ENCODE results near the gene RIPPLY1.
A peak's percentile ranks its signal among the peaks of the same experiment; 100 is the strongest.
"Not testable (repeated sequence)": the region's sequence is repeated elsewhere in the genome, so short reads cannot be mapped to it uniquely, and the experiment has no call there.

RIPPLY1 gene

DNA sequence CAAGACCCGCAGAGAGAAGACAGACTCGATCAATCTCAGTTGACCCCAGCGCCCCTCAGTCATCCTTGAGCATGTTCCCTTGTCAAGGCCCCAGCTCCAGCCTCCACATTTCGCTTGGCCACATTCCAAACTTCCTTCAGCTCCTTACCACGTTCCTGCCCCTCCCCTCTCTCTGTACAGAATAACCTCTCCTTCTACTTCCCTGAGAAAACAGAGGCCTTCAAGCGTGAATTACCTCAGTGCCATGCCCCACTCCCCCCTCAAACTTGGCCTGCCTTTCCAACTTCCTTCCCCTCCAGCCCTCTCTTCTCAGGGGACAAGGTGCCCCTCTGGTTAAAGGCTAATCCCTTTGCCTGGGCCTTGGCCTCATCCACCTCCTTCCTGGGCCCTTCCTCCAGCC lies 3.2 kb upstream of the RIPPLY1 start:
- DNase-seq = no peak

DNA sequence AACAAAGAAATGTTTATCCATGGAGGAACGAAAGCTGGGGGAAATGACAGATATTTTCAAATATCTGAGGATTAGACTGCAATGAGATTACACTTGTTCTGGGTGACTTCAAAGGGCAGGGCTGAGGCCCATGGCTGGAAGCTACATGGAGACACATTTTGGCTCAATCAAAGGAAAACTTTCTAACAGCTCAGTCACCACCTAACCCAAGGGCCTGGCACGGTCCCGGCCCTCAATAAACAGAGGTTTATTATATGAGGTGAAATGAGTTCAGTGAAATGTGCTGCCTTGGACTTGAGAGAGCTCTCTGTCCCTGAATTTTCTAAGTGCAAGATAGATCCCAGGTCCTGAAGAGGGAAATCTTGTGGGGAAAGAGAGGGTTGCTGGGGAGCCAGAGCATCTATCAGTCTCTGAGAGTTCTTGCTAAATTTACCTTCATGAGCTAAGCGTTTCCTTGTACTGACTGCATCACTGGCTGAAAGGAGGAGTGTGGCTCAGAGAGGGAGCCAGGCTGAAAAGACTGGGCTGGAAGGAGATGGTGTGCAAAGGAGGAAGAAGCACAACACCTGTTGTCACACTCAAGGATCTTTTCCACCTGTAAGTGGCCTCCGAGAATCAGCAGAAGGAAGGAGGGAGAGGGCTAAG lies 2.0 kb upstream of the RIPPLY1 start:
- no peak for DNase-seq

DNA sequence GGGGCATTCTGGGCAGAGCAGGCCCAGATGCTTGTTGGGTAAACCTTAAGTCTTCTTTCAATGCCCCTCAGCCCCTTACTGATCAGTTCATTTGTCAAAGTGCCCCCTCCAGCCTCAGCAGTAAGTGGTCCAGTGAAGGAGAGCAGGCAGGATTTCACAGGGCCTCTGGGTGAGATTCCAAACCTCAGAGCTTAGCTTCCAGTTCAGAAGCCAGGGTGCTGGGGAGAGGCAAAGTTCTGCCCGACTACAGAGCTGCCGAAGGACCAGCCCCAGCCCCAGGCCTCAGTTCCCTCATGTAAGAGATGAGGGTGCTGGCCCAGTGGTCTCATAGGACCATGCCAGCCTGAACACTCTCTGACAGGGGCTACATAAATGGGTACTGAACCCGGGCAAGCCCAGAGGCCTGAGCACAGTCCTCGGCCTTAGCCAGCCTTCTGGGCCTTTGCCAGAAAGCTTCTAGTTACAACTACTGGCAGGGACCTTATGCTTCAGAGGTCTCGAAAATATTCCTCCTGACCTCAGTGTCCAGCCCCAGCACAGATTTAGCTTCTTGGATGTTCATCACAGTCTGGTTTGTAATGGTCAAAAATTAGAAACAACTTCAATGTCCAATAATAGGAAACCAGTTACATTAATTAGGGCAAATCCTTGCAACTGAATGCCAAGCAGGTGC lies 851 bp upstream of the RIPPLY1 start:
- no peak for DNase-seq

DNA sequence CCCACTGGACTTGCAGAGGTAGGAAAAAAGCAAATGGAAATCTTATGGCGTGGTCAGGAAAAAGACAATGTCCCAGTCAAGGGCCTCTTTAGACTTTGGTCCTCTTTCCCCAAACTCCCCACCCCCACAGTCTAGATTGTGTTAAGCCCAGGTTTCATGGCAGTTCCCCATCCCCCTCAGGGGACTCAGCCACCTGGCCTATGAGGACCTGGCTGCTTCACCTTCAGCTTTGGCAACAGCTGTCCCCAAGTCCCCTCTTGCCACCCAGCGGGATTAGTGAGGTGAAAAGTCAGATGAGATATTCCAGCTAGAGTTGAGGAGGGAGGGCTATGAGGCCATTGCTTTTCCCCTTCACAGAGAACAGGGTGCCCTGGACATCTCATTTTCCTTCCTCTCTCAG lies 457 bp downstream of the RIPPLY1 start:
- DNase-seq = no peak

DNA sequence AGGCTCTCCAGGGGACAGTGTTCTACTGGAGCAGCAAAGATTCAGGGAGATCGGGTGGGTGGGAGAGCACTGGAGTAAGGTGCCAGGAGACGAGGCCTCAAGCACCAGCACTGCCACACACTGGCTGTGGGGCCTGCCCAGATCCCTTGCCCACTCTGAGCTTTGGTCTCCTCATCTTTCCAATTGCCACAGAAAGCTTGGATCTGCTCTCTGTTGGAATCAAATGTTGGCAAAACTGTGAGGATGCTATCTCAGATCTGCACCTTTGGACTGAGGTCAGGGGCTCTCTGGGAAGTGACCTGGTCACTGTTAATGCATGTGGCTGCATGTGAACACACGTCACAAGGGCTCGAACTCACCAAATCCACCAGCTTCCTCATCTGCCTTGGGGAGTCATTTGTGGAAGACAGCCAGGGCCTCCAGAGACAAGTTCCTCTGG lies 1.3 kb downstream of the RIPPLY1 start:
- DNase-seq = no peak

DNA sequence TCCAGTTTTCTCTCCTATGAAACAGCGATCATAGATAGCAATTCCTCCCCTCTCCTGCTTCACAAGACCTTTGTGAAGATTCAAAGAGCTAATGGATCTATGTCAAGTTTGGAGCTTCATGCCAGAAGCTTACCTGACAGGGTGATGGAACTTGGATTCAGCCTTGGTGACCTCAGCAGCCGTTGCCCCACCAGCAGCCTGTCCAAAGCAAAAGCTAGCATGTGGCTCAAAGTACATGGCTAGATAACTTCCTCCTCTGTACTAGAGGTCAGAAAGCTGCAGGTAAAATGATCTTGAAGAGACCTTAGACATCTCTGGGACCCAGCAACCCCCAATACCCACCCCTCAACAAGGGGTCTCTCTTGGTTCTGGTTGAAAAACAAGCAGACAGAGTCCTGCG lies 1.8 kb downstream of the RIPPLY1 start:
- no peak for DNase-seq

DNA sequence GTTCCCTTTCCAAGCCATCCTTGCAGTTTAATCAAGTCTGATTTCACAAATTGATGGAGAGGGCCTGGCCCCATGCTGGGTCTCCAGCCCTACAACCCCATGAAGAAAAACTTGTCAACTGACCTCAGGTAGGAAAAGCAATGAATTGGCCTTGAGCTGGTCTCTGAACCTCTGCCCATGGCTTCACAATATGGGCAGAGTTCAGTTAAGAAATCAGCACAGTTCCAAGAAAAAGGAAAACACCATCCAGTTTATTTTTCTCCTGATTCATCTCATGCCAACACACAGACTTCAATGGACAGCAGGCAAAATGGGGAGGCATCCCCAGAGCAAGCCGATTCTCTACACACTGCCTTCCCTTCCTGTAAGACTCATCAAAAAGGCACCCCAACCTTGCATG lies 3.3 kb downstream of the RIPPLY1 start:
- DNase-seq = no peak

DNA sequence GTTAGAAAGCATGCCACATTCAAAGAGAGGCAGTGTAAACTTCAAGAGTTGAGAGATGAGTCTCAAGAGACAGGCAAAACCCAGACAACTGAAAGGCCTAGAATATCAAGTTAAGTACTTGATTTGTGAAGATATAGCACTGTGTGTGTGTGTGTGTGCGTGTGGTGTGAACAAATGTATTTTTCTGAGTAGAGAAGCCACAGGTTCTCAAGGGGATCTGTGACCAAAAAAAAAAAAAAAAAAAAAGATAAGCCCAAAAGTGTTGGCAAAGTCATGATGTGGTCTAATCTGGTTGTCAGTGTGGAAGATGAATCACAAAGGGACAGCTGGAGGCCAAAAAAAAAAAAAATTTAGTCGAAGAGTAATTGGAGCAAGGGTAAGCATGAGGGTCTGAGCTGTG lies 3.9 kb downstream of the RIPPLY1 start:
- peak; percentile 7 for DNase-seq

DNA sequence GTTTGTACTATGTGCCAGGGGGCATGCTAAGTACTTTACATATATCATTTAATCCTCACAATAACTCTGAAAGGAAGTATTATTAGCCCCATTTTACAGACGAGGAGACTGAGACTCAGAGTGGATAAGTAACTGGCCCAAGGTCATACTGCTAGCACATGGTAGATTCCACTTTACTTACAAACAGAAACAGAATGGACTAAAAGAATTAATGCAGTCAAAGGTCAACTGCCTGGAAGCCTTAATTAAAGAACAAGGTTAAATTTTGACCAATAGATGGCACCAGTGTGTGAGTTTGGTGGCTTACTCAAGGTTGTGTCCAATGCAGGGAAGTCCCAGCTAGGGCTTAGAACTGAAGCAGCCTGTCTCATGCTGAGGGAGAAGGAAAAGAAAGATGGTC lies 4.7 kb downstream of the RIPPLY1 start:
- DNase-seq = peak; percentile 72

DNA sequence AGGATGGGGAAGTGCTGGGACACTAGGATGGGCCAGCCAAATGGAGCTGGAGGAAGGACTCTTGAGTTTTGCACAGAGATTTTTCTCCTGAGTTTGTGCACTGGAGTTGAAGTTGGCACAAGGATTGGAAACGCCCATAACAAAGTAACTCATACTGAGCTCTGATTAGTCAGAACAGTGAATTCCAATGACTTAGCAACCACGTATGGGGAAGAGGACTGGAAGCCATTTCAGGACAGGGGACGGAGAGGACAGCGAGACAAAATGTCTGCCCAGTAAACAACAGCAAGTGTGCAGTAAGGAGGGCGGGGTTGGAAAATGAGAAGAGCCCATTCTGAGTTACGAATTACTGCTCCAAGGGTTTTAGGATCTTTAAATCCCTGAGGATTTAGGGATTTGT lies 5.9 kb downstream of the RIPPLY1 start:
- no peak for DNase-seq

DNA sequence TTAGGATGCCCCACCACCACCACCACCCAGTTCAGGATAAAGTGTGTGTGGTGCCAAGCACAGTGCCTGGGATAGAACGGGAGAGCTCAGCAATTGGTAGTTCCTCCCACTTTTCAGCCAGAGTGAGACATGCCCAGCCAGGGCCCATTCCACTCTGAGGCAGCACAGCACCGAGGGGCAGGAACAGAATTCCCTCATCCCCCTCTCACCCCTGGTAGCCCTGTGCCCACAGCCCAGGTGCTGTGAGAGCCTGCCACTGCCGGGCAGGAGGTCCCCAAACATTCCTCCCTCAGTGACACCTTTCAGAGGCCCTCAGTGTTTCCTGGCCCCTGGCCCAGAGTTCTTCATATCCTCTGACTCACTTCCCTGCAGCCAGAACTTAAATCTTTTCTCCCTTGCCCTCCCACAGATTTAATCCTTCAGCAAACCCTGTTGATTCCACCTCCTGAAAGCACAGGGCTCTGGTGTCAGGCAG lies 8.1 kb downstream of the RIPPLY1 start:
- DNase-seq = no peak

DNA sequence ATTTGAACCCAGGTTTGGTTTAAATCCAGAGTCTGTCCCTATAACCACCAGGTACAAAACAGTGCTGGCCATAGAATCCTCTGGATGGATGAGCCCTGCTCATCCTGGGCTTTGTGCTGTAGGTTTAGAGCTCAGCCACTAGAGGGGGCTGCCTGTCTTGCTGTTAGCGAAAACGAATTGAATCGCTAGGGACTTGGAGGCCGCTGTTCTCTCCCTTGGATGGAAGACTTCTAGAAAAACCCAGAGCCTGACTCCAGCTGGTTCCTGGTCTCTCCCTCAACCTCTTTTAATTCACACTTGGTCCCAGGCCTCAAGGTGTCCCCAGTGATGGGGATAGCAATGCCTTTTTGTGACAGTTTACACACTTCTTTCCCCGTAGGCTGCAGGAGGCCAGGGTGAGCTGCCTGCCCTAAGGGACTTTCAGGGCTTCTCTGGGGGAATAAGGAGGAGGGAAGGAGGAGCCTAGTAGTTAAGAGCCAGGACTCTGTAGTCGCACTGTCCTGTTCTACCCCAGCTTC lies 8.7 kb downstream of the RIPPLY1 start:
- DNase-seq = peak; percentile 70

DNA sequence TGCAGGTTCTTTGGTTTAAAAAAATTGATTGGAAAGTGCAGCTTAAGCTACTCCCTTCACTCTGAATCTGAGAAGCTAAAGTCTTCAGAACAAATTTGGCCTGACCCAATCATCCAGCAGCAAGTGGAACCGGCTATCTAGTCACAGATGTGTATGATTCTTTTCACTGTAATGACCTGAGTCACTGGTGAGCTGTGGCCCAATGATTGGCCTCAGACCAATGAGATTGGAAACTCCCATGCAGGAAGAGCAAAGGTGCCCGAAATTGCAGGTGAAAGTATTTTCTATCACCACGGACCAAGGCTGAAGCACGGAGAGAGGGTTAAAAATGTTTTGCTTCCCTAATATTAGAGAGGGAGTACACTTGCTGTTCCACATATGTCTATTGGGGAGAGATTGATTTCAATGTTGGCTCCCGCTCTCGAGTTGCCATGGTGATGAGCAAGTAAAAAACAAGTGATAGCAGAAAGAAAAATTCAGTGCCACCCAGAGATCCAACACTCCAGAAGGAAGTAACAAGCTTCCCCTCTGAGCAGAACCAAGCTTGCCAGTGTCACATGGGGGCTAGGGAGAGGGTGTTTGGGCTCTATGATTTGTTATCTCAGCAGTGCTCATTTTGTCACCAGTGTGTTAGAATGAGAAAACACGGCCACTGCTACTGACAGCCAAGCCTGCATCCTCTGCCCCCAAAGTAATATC lies 11.2 kb downstream of the RIPPLY1 start:
- DNase-seq = no peak

DNA sequence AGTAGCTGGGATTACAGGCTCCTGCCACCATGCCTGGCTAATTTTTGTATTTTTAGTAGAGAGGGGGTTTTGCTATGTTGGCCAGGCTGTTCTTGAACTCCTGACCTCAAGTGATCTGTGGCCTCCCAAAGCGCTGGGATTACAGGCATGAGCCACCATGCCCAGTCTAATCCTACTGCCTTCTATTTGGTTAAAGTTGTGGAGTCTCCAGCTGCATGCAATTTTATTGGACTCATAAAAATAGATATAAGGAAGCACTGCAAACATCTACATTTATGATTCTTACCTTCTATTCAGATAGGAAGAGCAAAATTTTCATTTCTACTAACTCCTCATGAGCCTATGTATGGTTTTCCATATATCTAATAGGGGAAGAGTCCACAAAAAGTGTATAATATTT lies 13.7 kb downstream of the RIPPLY1 start:
- no peak for DNase-seq

DNA sequence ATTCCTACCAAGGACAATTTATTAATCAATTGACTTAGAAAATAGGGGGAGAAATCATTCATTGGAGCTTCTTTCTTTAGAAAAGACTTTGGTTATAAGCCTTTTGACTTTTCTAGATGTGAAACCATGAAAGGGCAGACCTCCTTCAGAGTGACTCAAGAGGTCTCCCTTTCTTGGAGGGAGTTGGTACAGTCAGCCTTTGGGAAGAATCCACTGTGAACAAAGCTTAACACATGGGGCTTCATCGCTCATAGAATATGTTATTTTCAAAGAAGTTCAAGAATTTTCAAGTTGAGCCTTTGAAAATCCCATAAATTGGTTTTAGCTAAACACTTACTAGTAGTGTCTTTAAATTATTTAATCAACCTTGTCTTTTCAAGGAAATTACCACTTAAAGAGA lies 28.0 kb downstream of the RIPPLY1 start:
- no peak for DNase-seq

DNA sequence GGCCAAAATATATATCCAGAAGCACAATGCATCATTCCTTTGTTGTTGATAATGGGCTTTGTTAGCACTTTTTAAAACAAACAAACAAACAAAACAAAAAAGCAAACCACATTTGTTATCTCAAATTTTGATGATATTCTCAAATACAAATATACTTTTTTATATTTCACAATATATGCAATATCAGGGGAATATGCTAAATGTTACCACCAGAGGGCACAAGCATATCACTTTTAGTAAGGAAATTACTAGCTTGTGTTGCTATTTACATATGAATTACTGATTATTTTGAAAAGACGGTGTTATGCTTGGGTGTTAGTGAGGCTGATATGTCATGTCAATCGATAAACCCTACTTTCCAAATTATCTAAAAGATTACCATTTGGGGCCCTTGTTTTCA lies 29.1 kb downstream of the RIPPLY1 start:
- peak; percentile 63 for DNase-seq

DNA sequence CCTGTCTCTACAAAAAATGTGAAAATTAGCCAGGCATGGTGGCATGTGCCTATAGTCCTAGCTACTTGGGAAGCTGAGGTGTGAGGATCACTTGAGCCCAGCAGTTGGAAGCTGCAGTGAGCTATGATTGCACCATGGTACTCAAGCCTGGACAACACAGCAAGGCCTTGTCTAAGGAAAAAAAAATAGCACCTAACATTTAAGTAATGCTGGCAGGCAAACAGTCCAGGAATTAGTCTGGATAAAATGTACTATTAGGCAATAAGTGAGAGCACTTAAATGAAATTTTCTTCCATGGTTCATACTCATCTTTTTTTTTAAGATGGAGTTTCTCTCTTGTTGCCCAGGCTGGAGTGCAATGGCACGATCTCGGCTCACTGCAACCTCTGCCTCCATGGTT lies 30.3 kb downstream of the RIPPLY1 start:
- not testable (repeated sequence) for DNase-seq

DNA sequence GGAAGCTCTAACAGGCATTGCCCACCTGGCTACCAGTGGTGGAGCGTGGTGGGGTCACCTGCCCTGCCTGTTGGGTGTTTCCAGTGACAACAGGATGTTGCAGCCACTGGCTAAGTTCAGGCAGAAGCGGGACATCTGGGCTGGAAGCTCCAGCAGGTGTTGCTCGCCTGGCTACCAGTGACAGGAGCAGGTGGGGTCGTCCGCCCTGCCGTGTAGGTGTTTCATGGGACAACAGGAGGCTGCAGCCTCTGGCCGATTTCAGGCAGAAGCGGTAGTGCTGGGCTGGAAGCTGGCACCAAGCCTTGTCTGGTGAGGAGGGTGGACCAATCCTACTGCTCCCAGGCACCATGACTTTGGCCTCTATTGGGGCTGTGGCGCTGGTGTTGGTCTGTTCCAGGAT lies 39.4 kb downstream of the RIPPLY1 start:
- no peak for DNase-seq

DNA sequence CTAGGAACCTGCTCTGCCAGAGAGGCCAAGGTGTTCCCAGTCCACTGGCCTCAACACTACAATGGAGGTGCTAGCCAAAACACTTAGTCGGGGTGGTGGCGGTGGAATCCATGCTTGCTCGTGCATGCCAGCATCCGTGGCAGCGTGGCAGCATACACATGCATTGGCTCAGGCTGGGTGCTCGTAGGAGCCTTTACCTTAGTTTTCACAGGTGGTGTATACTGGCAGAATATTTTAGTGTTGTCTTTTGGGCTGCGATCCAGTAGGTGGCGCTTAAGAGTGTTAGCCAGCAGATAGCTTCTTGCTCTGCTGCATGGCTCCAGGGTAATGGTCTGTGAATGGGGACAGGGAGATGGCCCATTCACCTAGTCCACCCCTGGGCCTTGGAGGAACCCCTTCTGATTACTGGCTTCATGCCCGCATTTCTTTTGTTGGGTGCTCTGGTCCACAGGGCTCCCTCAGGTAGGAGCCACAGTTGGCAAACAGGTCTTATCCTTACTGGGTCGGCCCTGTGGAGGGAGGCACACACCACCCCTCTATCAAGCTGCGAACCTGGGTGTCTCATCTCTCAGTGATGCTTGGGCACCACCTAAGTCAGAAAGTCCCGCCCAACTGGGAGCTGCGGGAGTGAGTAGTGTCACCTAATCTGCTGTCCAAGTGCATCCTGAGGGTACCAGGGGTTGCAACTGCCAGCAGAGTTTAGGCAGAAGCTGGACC lies 40.0 kb downstream of the RIPPLY1 start:
- DNase-seq = peak; percentile 23

Data from hematopoietic multipotent progenitor cell treated with erythropoietin and hydrocortisone succinate and interleukin-3 and kit ligand, for 4 days (in vitro differentiated cells).